ENCODE results near the gene HNRNPA0.

Gene HNRNPA0

GRCh38 chr5:137695651-137696428 is 58.3 kb downstream of the HNRNPA0 start:
- TF ChIP-seq, protein P1, sequence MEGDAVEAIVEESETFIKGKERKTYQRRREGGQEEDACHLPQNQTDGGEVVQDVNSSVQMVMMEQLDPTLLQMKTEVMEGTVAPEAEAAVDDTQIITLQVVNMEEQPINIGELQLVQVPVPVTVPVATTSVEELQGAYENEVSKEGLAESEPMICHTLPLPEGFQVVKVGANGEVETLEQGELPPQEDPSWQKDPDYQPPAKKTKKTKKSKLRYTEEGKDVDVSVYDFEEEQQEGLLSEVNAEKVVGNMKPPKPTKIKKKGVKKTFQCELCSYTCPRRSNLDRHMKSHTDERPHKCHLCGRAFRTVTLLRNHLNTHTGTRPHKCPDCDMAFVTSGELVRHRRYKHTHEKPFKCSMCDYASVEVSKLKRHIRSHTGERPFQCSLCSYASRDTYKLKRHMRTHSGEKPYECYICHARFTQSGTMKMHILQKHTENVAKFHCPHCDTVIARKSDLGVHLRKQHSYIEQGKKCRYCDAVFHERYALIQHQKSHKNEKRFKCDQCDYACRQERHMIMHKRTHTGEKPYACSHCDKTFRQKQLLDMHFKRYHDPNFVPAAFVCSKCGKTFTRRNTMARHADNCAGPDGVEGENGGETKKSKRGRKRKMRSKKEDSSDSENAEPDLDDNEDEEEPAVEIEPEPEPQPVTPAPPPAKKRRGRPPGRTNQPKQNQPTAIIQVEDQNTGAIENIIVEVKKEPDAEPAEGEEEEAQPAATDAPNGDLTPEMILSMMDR (conservative IDR thresholded peaks at IDR 0.05; ENCODE audit: low read length): peak; percentile 62
- no peak for TF ChIP-seq EZH2phosphoT487 (IDR thresholded peaks at IDR 0.05; ENCODE audit: borderline replicate concordance)
- peak overlapping the region; percentile 54 for H3K4me2 ChIP-seq (ENCODE audit: low read depth, low read length, poor library complexity, severe bottlenecking)
- no peaks in the 10 kb centered on the region for H3F3A ChIP-seq (ENCODE audit: low read depth)
- no peaks in the 10 kb centered on the region for H3K27me3 ChIP-seq (ENCODE audit: insufficient read depth, low read length, poor library complexity, severe bottlenecking)
- peak overlapping the region; percentile 40 for H3K4me3 ChIP-seq (ENCODE audit: low read length, poor library complexity, severe bottlenecking)
- peaks cover 27% of the 10 kb centered on the region; the same call in 1 of the 2 replicates for H3K36me3 ChIP-seq (ENCODE audit: insufficient read depth, low read length)
- peak overlapping the region; percentile 64 for H2AFZ ChIP-seq (ENCODE audit: low read length)
- H3K9me3 ChIP-seq (ENCODE audit: insufficient read depth, low read depth, low read length): no peaks in the 10 kb centered on the region
- H4K20me1 ChIP-seq (ENCODE audit: insufficient read depth, low read length, poor library complexity, severe bottlenecking): no peaks in the 10 kb centered on the region
- H3K4me1 ChIP-seq (ENCODE audit: insufficient read depth, low read length, poor library complexity, severe bottlenecking): peaks cover 20% of the 10 kb centered on the region
- peak overlapping the region; percentile 32 for H3K9ac ChIP-seq (ENCODE audit: low read depth, low read length, poor library complexity, severe bottlenecking)
- no peaks in the 10 kb centered on the region for H3K79me2 ChIP-seq (ENCODE audit: insufficient read depth, low read length)
- no peaks in the 10 kb centered on the region for H3K9me2 ChIP-seq (replicated peaks; ENCODE audit: low read depth, low read length)

Measured in Loucy (cell line).